Measurements from ENCODE around the gene MRPS33.

Gene MRPS33

GRCh38 chr7:141045842-141046620, 31.3 kb upstream of the MRPS33 start:
- H3K36me3 ChIP-seq (replicated peaks; ENCODE audit: low read depth, low read length), result no peaks in the 10 kb centered on the region
- TF ChIP-seq EZH2phosphoT487 (IDR thresholded peaks at IDR 0.05; ENCODE audit: low read depth) (no peak), CTCF (IDR thresholded peaks at IDR 0.05; ENCODE audit: low read depth, low read length) (no peak)
- H4K20me1 ChIP-seq (ENCODE audit: insufficient read depth, low read length), result no peaks in the 10 kb centered on the region
- H3K4me3 ChIP-seq (ENCODE audit: low read length), result no peak overlapping the region
- no peak overlapping the region for H3K9ac ChIP-seq (ENCODE audit: low read length)
- H3K79me2 ChIP-seq (ENCODE audit: low read length), result no peaks in the 10 kb centered on the region
- no peak overlapping the region for H2AFZ ChIP-seq (ENCODE audit: low read depth, low read length)
- no peak overlapping the region for H3K4me2 ChIP-seq (ENCODE audit: low read length)
- H3K4me1 ChIP-seq (ENCODE audit: low read length), result no peaks in the 10 kb centered on the region
- no peaks in the 10 kb centered on the region for H3K9me3 ChIP-seq (ENCODE audit: insufficient read depth, low read length)
- no peak overlapping the region for H3K27ac ChIP-seq (ENCODE audit: low read length)
- H3K27me3 ChIP-seq (ENCODE audit: low read depth, low read length), result no peaks in the 10 kb centered on the region; the same call in 1 of the 2 replicates

GRCh38 chr7:141045126-141045841, 30.5 kb upstream of the MRPS33 start:
- H3K79me2 ChIP-seq (ENCODE audit: low read length), result no peaks in the 10 kb centered on the region
- H3K4me3 ChIP-seq (ENCODE audit: low read length), result no peak overlapping the region
- no peaks in the 10 kb centered on the region for H4K20me1 ChIP-seq (ENCODE audit: insufficient read depth, low read length)
- H3K4me1 ChIP-seq (ENCODE audit: low read length), result no peaks in the 10 kb centered on the region
- no peak overlapping the region for H2AFZ ChIP-seq (ENCODE audit: low read depth, low read length)
- H3K9me3 ChIP-seq (ENCODE audit: insufficient read depth, low read length), result no peaks in the 10 kb centered on the region
- no peak overlapping the region for H3K4me2 ChIP-seq (ENCODE audit: low read length)
- no peaks in the 10 kb centered on the region for H3K36me3 ChIP-seq (replicated peaks; ENCODE audit: low read depth, low read length)
- TF ChIP-seq EZH2phosphoT487 (IDR thresholded peaks at IDR 0.05; ENCODE audit: low read depth), result no peak
- H3K27ac ChIP-seq (ENCODE audit: low read length), result no peak overlapping the region
- H3K9ac ChIP-seq (ENCODE audit: low read length), result no peak overlapping the region
- H3K27me3 ChIP-seq (ENCODE audit: low read depth, low read length), result no peaks in the 10 kb centered on the region; the same call in 1 of the 2 replicates

- no peak overlapping the region for H2AFZ ChIP-seq (ENCODE audit: low read depth, low read length)
- H4K20me1 ChIP-seq (ENCODE audit: insufficient read depth, low read length), result no peaks in the 10 kb centered on the region
- H3K9me3 ChIP-seq (ENCODE audit: insufficient read depth, low read length), result no peaks in the 10 kb centered on the region
- H3K36me3 ChIP-seq (replicated peaks; ENCODE audit: low read depth, low read length), result no peaks in the 10 kb centered on the region
- no peaks in the 10 kb centered on the region; the same call in 1 of the 2 replicates for H3K27me3 ChIP-seq (ENCODE audit: low read depth, low read length)
- H3K27ac ChIP-seq (ENCODE audit: low read length), result no peak overlapping the region
- no peaks in the 10 kb centered on the region for H3K4me1 ChIP-seq (ENCODE audit: low read length)
- H3K9ac ChIP-seq (ENCODE audit: low read length), result no peak overlapping the region
- no peak overlapping the region for H3K4me2 ChIP-seq (ENCODE audit: low read length)
- no peak for TF ChIP-seq EZH2phosphoT487 (IDR thresholded peaks at IDR 0.05; ENCODE audit: low read depth)
- no peak overlapping the region for H3K4me3 ChIP-seq (ENCODE audit: low read length)
- H3K79me2 ChIP-seq (ENCODE audit: low read length), result no peaks in the 10 kb centered on the region
Observed at GRCh38 chr7:141043616-141044015, 28.9 kb upstream of the MRPS33 start.

GRCh38 chr7:141042222-141043193, 27.8 kb upstream of the MRPS33 start:
- H3K4me3 ChIP-seq (ENCODE audit: low read length), result no peak overlapping the region
- TF ChIP-seq EZH2phosphoT487 (IDR thresholded peaks at IDR 0.05; ENCODE audit: low read depth) (no peak), CTCF (IDR thresholded peaks at IDR 0.05; ENCODE audit: low read depth, low read length) (no peak)
- no peak overlapping the region for H2AFZ ChIP-seq (ENCODE audit: low read depth, low read length)
- no peaks in the 10 kb centered on the region for H3K36me3 ChIP-seq (replicated peaks; ENCODE audit: low read depth, low read length)
- H4K20me1 ChIP-seq (ENCODE audit: insufficient read depth, low read length), result no peaks in the 10 kb centered on the region
- no peak overlapping the region for H3K27ac ChIP-seq (ENCODE audit: low read length)
- no peak overlapping the region for H3K9ac ChIP-seq (ENCODE audit: low read length)
- H3K27me3 ChIP-seq (ENCODE audit: low read depth, low read length), result no peaks in the 10 kb centered on the region; the same call in 1 of the 2 replicates
- H3K4me1 ChIP-seq (ENCODE audit: low read length), result no peaks in the 10 kb centered on the region
- H3K79me2 ChIP-seq (ENCODE audit: low read length), result no peaks in the 10 kb centered on the region
- no peak overlapping the region for H3K4me2 ChIP-seq (ENCODE audit: low read length)
- no peaks in the 10 kb centered on the region for H3K9me3 ChIP-seq (ENCODE audit: insufficient read depth, low read length)
